ENCODE measurements around the gene DBX1.

GRCh38 chr11:20201231-20201630 lies 41.0 kb upstream of the DBX1 start:
- no peak for TF ChIP-seq CTCF (IDR thresholded peaks at IDR 0.05)
- TF ChIP-seq POLR2AphosphoS5 (IDR thresholded peaks at IDR 0.05) = no peak
- no peak for TF ChIP-seq POLR2A (IDR thresholded peaks at IDR 0.05; ENCODE audit: low read depth)

Data from esophagus muscularis mucosa (tissue), 3 donors.